CD4-positive, alpha-beta T cell treated with Interleukin-6 at 100 ng/mL for 8 hours (primary cell): ENCODE results near the gene DUOXA1.
"Not testable (repeated sequence)": the region's sequence is repeated elsewhere in the genome, so short reads cannot be mapped to it uniquely, and the experiment has no call there.

ENCODE experiments used
- DNase-seq: peaks from one replicate; pipeline ENCODE4 v3.0.0-alpha.2; 2020; ENCODE audit warnings: mixed read lengths, low spot score

Gene DUOXA1

DNA sequence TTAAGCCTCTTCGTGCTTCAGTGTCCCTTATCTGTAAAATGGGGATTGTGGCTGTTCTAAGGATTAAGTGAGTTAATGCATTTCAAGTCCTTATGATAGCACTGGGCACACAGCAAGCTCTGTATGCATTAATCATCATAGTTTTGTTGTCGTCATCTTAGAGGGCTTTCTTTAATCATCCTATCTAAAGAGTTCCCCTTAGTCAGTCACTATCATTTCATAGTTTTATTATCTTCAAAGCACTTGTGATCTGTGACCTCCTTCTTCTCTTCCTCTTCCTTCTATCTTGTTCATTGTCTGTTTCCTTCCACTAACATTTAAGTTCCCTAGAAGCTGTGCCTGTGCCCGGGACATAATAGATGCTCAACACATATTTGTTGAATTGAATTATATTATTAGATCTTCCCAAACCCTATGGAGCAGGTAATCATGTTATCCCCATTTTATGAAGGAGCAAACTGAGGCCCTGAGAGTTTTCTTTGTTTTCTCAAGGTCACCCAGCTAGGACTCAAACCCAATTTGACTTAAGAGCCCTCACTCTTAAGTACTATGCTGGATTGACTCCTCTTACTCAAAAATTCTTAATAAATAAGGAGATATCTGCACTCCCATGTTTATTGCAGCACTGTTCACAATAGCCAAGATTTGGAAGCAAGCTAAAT is 39.8 kb downstream of the DUOXA1 start:
- DNase-seq = no peak

DNA sequence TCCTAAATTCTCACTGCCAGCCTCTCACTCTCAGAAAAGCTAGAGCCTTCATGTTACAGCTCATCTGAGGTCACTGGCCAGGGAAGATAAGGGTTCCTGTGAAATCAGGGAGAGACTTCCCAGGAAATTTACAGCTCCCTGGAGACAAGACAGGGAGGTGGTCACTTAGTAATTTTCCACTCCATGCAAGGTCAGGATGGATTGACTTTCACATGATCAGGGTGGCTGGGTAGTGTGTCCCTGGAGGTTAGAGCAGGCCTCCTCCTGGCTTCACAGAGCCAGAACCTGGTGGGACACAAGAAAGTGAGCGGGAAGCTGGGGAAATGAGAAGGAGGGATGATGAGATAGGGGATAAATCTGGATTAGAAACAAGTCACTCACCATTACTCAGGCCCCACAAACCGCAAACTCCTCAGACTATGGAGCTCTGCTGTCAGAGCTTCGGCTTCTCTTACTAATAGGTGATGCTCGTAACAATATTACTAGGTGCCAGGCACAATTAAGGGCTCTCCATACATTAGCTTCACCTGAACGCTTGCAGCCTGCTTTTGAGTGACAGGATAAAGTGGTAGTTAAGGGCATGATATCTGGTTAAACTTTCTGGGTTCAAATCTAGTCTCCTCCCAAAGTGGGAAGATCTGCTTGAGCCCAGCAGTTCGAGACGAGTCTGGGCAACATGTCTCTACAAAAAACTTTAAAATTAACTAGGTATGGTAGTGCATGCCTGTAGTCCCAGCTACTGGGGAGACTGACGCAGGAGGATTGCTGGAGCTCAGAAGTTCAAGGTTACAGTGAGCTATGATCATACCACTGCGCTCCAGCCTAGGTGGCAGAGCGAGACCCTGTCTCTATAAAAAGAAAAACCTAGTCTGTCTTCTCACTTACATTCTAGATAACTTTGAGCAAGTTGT is 40.6 kb downstream of the DUOXA1 start:
- no peak for DNase-seq

DNA sequence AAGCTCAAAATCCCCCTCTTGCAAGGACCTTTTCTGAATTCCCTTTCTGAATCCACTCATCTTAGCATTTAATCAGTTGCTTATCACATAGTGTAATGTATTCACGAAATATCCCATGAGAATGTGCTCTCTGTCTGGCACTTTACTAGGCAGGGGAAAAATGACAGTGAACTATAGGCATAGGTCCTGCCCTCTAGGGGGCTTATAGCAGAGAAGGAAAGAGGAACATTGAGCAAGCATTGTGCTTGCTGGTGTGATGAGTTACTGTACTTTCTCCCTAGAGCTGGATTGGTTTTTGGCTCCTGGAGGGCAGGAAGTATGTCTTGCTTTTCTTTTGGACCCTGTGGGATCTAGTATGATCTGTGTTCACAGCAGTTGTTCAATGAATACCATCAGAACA is 42.2 kb downstream of the DUOXA1 start:
- DNase-seq = no peak

DNA sequence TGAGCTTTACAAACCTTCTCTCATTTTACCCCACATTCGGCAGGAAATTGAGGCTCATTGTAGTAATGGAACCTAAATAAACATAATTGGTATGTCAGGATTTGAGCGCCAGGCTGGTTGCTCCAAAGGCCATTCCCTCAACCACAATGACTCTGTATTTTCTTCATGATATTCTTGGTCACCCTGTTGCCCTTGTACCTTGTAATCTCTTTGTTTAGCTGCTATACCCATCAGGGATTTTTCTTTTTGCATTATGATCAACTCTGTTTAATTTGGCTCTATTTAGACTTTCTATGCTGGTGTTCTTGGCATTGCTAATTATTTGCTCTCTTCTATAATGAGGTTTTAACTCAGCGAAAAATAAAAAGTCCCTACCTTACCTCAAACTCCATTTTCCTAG is 45.5 kb downstream of the DUOXA1 start:
- no peak for DNase-seq

DNA sequence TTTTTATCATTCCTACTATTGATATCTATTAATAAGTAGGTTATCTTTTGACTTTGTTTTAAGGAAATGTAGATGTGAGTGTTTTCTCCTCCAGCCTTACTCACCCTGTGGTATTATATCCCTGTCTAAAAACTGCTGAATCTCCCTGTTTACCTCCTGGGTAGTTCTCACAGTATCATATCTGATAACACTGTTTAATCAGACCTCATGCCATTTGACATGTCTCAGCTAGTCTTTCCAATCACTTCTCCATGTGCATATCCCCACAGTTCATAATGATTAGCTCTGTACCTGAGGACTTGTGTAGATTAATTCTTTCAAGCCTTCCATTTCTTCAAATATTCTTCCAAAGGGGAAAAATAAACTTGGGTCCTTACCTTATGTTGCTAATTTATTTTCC is 46.5 kb downstream of the DUOXA1 start:
- no peak for DNase-seq

DNA sequence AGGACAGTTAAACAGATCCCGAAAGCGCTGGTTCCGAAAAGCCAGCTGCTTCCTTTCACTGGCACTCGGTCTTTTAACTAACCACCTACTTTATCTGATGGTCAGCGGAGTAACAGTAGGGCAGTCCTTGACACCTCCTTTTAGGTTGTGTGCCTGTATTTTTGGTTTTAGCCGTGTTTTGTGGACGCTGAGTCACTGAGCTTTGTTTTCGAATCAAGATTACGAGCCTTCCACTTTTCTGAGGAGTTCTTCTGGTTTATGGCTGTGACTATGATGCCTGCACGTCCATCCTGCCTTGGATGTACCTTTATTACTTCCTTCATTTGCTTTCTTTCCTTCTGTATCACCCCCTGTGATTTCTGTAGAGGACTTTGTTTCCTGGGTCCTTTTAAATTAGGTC is 47.3 kb downstream of the DUOXA1 start:
- not testable (repeated sequence) for DNase-seq

DNA sequence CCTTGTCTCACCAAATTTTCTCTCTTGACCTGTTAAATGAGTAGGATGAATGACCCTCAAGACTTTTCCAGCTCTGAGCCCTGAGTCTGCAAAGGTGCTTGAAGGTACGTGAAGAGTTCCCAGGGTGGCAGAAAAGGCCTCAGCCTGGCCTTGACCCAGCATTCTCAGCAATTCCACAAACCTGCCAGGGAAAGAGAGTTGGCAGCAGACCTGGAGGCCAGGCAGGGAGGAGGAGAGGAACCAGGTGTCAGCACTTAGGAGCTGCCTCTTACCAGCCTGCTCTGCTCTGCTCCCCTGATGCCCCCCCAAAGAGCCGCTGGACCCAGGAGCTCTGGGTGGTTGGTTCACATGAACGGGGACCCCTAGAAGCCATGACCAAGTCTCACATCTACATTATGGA is 49.1 kb downstream of the DUOXA1 start:
- not testable (repeated sequence) for DNase-seq

DNA sequence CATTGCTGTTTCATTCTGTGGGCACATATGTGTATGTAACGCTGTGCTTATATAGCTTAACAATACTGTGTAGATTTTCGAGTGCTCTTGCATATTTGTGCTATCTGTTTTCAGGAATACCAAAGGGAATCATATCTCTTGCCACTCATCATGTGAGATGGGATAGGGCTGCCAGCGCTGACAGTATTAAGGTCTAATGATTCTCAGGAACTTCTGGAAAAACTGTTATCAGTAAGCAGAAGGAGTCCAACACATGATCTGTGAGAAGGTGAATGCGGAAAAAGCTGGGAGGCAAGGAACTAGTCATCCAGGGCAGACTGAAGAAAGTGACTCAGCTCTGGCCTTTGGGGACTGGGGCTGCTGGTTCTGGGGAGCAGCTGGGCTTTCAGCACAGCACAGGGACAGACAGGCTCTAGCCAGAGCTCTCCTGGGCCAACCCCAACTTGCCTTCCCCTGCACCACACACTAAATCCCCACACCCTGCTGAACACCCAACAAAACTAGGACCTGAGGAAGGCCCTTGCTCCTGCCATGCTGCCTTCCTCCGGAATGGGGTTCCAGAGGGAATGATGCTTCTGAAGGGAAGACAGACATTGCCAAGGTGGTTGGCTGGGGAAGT is 49.9 kb downstream of the DUOXA1 start:
- DNase-seq = not testable (repeated sequence)

DNA sequence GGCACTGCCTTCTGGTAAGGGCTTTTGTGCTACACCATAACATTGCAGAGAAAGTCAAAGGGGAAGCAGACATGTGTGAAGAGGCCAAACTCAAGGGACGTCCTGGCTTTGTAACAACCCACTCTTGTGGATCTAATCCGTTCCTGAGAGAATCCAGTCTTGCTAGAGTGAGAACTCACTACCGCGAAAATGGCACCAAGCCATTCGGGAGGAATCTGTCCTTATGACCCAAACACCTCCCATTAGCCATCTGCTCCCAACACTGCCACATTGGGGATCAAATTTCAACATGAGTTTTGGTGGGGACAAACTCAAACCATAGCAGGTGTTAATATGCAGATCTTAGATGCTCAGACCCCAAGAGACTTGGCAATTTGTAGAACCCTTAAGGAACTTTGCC is 50.5 kb downstream of the DUOXA1 start:
- DNase-seq = not testable (repeated sequence)

DNA sequence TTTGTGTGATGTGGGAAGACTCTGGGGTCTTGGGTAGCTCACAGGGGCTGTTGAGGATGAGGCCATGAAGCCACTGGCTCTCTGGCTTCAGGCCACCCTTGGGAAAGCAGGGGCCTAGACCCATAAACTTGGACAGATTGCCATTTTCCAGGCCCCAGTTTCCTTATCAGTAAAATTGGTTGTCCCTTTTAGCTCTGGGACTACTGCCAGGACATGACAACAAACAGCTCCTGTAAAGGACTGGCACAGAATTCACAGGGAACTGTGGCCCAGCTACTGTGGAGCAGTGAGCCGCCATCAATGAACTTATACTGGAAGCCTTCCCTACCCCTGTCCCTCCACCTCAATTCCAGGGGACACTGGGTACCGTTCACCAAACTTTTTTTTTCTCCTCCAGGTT is 52.3 kb downstream of the DUOXA1 start:
- DNase-seq = not testable (repeated sequence)

DNA sequence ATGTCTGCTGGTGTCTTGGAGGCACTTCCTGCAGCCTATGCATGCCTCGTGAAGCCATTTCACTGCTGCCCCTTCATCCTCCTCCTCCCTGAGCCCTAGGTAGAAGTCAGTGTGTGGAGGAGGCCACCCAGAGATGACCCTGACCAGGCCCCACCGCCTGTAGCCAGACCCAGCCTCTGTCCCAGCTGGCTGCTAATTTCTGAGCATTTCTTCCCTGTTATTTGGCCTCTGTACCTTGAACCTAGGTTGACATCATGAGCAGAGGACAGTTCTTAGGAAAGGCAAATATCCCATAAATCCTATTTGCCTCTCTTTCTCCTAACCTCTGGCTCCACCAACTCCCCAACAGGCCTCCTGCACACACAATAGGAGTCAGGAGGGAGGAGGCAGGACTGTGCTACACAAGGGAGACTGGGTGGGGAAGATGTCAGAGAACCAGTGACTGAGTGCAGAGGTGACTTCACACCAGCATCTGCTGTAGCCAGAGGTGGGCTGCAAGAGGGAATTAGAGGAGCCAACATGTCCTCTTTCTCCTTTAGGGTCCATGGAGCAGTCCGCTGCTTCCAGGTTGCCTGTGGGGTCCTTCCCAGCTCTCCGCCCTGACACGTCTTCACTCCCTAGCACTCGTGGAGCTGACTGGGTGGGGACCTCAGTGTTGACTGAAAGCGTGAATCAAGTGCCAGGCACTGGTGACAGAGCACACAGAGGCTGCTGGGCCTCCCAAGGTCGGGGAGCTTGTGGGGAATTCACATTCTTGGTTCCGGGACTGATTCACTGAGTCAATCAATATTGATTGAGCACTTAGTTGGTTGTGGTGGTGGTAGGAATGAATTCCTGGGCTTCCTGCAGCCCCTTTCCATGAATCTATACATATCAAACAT is 54.0 kb downstream of the DUOXA1 start:
- DNase-seq = not testable (repeated sequence)

DNA sequence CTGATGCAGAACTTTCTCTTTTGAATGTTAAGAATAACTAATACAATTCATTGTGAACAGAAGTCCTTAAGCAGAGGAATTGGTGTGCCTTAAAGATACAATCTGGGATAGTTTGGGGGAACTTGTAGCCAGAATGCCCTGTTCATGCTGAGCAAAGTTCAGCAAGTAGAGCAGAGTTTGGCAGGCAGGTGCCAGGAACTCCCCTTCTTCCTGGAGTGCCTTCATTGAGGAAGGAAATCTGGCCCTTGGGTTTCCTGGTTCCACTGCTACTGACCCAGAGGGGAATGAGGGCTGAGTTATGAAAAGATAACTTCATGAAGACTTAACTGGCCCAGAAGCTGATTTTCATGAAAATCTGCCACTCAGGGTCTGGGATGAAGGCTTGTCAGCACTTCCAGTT is 56.1 kb downstream of the DUOXA1 start:
- DNase-seq = not testable (repeated sequence)

DNA sequence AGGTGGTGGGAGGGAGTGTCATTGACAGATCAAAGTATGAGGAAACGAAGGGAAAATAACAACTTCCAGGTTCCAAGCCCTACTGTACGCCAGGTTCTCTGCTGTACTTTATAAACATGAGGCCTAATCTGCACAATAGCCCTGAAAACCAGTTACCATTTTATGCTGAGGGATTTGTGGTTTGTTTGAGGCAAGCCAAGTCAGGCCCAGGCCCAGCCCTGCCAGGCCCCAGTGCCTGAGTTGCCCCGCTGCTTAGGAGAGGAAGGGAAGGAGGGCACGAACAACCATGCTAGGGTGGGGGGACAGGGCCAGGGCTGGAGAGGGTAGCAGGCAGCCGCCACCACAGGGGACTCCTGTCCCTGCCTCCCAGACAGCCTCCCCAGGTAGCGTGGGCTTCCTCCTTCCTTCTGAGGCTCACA is 59.7 kb downstream of the DUOXA1 start:
- DNase-seq = not testable (repeated sequence)
